MCF 10A (cell line): ENCODE data around the gene ABCC5. TPM values are rescaled to one million over a fixed set of nuclear protein-coding genes. Genes with fewer than 3 reads are reported as not detected.

Experiments
- BruUV-seq: library from RNA; stranded (reverse); fragments of 400-500 nt; replicated peaks from 2 replicates; lab custom pipeline; 2021; lab: Mats Ljungman, UMichigan
- CTCF ChIA-PET: fragments of 300-600 bp; sonication (Branson Sonifier 250); formaldehyde crosslinking; extraction: SDS; loops from one replicate; lab custom pipeline; 2021; ENCODE audit warnings: antibody characterized with exemption, inconsistent platforms; lab: Yijun Ruan, JAX
- POLR2A ChIA-PET: fragments of 300-600, 350-650 bp; sonication (Branson Sonifier 250); formaldehyde crosslinking; extraction: SDS; loops from one replicate; lab custom pipeline; 2020; ENCODE audit warnings: antibody characterized with exemption, inconsistent platforms; lab: Yijun Ruan, JAX
- DNase-seq: peaks from one replicate; pipeline ENCODE4 v3.0.0-alpha.2; 2018; ENCODE audit not compliant: unreplicated experiment
- H3K27ac Mint-ChIP-seq: one replicate; pipeline ENCODE4 v1.8.0; 2022; ENCODE audit warnings: mild to moderate bottlenecking, low read depth, mixed read lengths; ENCODE audit not compliant: unreplicated experiment
- H3K27me3 Mint-ChIP-seq: one replicate; pipeline ENCODE4 v1.8.0; 2022; ENCODE audit warnings: mixed read lengths; ENCODE audit not compliant: insufficient read depth, unreplicated experiment
- H3K36me3 Mint-ChIP-seq: one replicate; pipeline ENCODE4 v1.8.0; 2022; ENCODE audit warnings: mild to moderate bottlenecking, moderate library complexity, mixed read lengths; ENCODE audit not compliant: insufficient read depth, unreplicated experiment
- H3K4me1 Mint-ChIP-seq: one replicate; pipeline ENCODE4 v1.8.0; 2022; ENCODE audit warnings: mixed read lengths; ENCODE audit not compliant: insufficient read depth, unreplicated experiment
- H3K4me3 Mint-ChIP-seq: one replicate; pipeline ENCODE4 v1.8.0; 2022; ENCODE audit warnings: mild to moderate bottlenecking, moderate library complexity, mixed read lengths; ENCODE audit not compliant: unreplicated experiment
- H3K9me3 Mint-ChIP-seq: one replicate; pipeline ENCODE4 v1.8.0; 2022; ENCODE audit warnings: mixed read lengths; ENCODE audit not compliant: unreplicated experiment
- CTCF ChIP-seq: fragments of 200-600 bp; IDR thresholded peaks from one replicate; pipeline ENCODE4 v1.8.0; 2022; ENCODE audit warnings: antibody characterized with exemption, mild to moderate bottlenecking; ENCODE audit not compliant: unreplicated experiment
- intact Hi-C: fragments of 100-400 bp; cut with micrococcal nuclease; formaldehyde crosslinking; loops from 2 replicates; pipeline ENCODE4 v1.14.1; 2022
- total RNA-seq: library from RNA; stranded (reverse); gene quantifications from 2 replicates; pipeline ENCODE4 v1.2.3, GENCODE V29; 2022

ABCC5 gene
- total RNA-seq, 1 experiment from 2014 or later = 16.5 TPM

- POLR2A ChIA-PET = interaction anchor here (0.7 to 1.5 kb wide), 3 partner anchors 17 to 229 kb away, joined by 3 to 4 read pairs (median 3); no protein-coding TSS in a partner anchor
- CTCF ChIA-PET = interaction anchor here (0.6 to 1.8 kb wide), 10 partner anchors 9 to 442 kb away, joined by 3 to 8 read pairs (median 3); partner anchors contain the start of gene PARL
- H3K27ac Mint-ChIP-seq = no peak overlapping the region
- no peaks in the 10 kb centered on the region for H3K9me3 Mint-ChIP-seq
- intact Hi-C loops = loop anchor here (1.0 kb wide), 2 partner anchors 112 to 344 kb away; partner anchors contain the start of genes ABCC5 and EEF1AKMT4
- no peaks in the 10 kb centered on the region for H3K27me3 Mint-ChIP-seq
- H3K4me3 Mint-ChIP-seq = no peak overlapping the region
- BruUV-seq = no TSS peak
- no peak for TF ChIP-seq CTCF
- no peaks in the 10 kb centered on the region for H3K4me1 Mint-ChIP-seq
- H3K36me3 Mint-ChIP-seq = no peaks in the 10 kb centered on the region
- no peak for DNase-seq
Measured at GRCh38 chr3:183904833-183905780, 112.6 kb downstream of the ABCC5 start.

GRCh38 chr3:183898028-183898431, 119.7 kb downstream of the ABCC5 start:
- H3K9me3 Mint-ChIP-seq = no peaks in the 10 kb centered on the region
- H3K27me3 Mint-ChIP-seq = no peaks in the 10 kb centered on the region
- CTCF ChIA-PET = interaction anchor here (0.7 to 5.9 kb wide), 7 partner anchors 13 to 470 kb away, joined by 3 to 41 read pairs (median 5); partner anchors contain the start of genes EEF1AKMT4 and PARL
- POLR2A ChIA-PET = interaction anchor here (0.6 to 3.1 kb wide), 4 partner anchors 118 to 237 kb away, joined by 3 to 18 read pairs (median 4); partner anchors contain the start of genes ABCC5 and EIF2B5
- no peaks in the 10 kb centered on the region for H3K4me1 Mint-ChIP-seq
- no peak overlapping the region for H3K4me3 Mint-ChIP-seq
- no TSS peak for BruUV-seq
- TF ChIP-seq CTCF = no peak
- H3K36me3 Mint-ChIP-seq = no peaks in the 10 kb centered on the region
- H3K27ac Mint-ChIP-seq = no peak overlapping the region
- intact Hi-C loops = loop anchor here (5.0 kb wide), 1 partner anchor 644 kb away; no protein-coding TSS in a partner anchor
- DNase-seq = no peak

GRCh38 chr3:183897606-183898005, 120.1 kb downstream of the ABCC5 start:
- no peak overlapping the region for H3K4me3 Mint-ChIP-seq
- BruUV-seq = no TSS peak
- no peaks in the 10 kb centered on the region for H3K27me3 Mint-ChIP-seq
- H3K36me3 Mint-ChIP-seq = no peaks in the 10 kb centered on the region
- no peaks in the 10 kb centered on the region for H3K4me1 Mint-ChIP-seq
- no peaks in the 10 kb centered on the region for H3K9me3 Mint-ChIP-seq
- intact Hi-C loops = loop anchor here (2.0 to 5.0 kb wide), 2 partner anchors 219 to 645 kb away; no protein-coding TSS in a partner anchor
- no peak overlapping the region for H3K27ac Mint-ChIP-seq
- POLR2A ChIA-PET = interaction anchor here (0.6 to 3.1 kb wide), 3 partner anchors 118 to 317 kb away, joined by 3 to 18 read pairs (median 4); partner anchors contain the start of gene EIF2B5
- no peak for DNase-seq
- TF ChIP-seq CTCF = no peak
- CTCF ChIA-PET = interaction anchor here (0.6 to 5.9 kb wide), 10 partner anchors 13 to 352 kb away, joined by 3 to 41 read pairs (median 4); partner anchors contain the start of genes EEF1AKMT4 and PARL
